HCT116 (cell line): ENCODE results near the gene PBX1. TPM values are rescaled to one million over a fixed set of nuclear protein-coding genes. Genes with fewer than 3 reads are reported as not detected.

Experiments
- ATAC-seq: fragments of 200-7000 bp; cut with Tn5 transposase; 2 replicates; pipeline ENCODE4 v1.9.1; 2020; ENCODE audit warnings: mild to moderate bottlenecking, moderate library complexity
- BruUV-seq: library from RNA; stranded (reverse); fragments of 400-500 nt; replicated peaks from 2 replicates; lab custom pipeline; 2021; lab: Mats Ljungman, UMichigan
- CTCF ChIA-PET: fragments of 300-600 bp; sonication (Branson Sonifier 250); formaldehyde crosslinking; loops from one replicate; lab custom pipeline; 2021; ENCODE audit warnings: antibody characterized with exemption; lab: Charles Lee
- POLR2A ChIA-PET: fragments of 300-600, 350-600 bp; sonication (Branson Sonifier 250); formaldehyde crosslinking; loops from one replicate; lab custom pipeline; 2021; ENCODE audit warnings: antibody characterized with exemption; lab: Charles Lee
- RAD21 ChIA-PET, 2 experiments: fragments of 300-600 bp; sonication (Branson Sonifier 250); formaldehyde crosslinking; loops; one replicate each; lab custom pipeline; 2023; ENCODE audit warnings: low total read pairs in 2 of 2; ENCODE audit not compliant: uncharacterized antibody in 2 of 2, unreplicated experiment in 2 of 2, low non-redundant PET in 1 of 2; lab: Charles Lee
- DNase-seq: peaks from one replicate; pipeline ENCODE4 v3.0.0-alpha.2; 2010; ENCODE audit warnings: low read depth, low spot score
- H2AFZ ChIP-seq: fragments of 200-600 bp; shearing (Covaris generic), sonication (generic); 2 replicates; pipeline ENCODE4 v1.6.1; 2017; ENCODE audit warnings: low read depth, mixed run types, mixed read lengths, antibody characterized with exemption, low read length; ENCODE audit not compliant: poor library complexity, severe bottlenecking
- H3K27ac ChIP-seq: 2 replicates; pipeline ENCODE4 v1.5.1; 2012; ENCODE audit warnings: low read depth, low read length
- H3K27me3 ChIP-seq: fragments of 200-600 bp; sonication (generic); 2 replicates; pipeline ENCODE4 v1.6.1; 2016; ENCODE audit warnings: mixed run types, low read length, mixed read lengths; ENCODE audit not compliant: insufficient read depth
- H3K36me3 ChIP-seq, 2 experiments: fragments of 200-500 bp in 1 of 2; fragments of 200-600 bp in 1 of 2; sonication (Bioruptor generic) in 1 of 2; sonication (generic) in 1 of 2; 2 replicates each; pipeline versions ENCODE4 v1.5.1 to v1.6.1; 2014 to 2016; ENCODE audit warnings: low read length in 2 of 2, inconsistent platforms in 1 of 2, mixed read lengths in 1 of 2, mixed run types in 1 of 2; ENCODE audit not compliant: insufficient read depth in 2 of 2, control insufficient read depth in 1 of 2
- H3K4me1 ChIP-seq, 2 experiments: fragments of 200-600 bp in 1 of 2; sonication (generic) in 1 of 2; 2 replicates each; pipeline versions ENCODE4 v1.5.1 to v1.6.1; 2012 to 2017; ENCODE audit warnings: low read length in 2 of 2, inconsistent platforms in 1 of 2, mild to moderate bottlenecking in 1 of 2, mixed read lengths in 1 of 2, mixed run types in 1 of 2, moderate library complexity in 1 of 2; ENCODE audit not compliant: insufficient read depth in 2 of 2, control insufficient read depth in 1 of 2
- H3K4me2 ChIP-seq: fragments of 200-600 bp; sonication (generic); 2 replicates; pipeline ENCODE4 v1.6.1; 2017; ENCODE audit warnings: mixed run types, low read length, mixed read lengths
- H3K4me3 ChIP-seq, 2 experiments: fragments of 200-600 bp in 1 of 2; sonication (generic) in 1 of 2; replicated peaks in 1 of 2; 2 replicates each; pipeline ENCODE4 v1.5.1; 2011 to 2016; ENCODE audit warnings: low read length in 2 of 2, control low read depth in 1 of 2, low read depth in 1 of 2, mild to moderate bottlenecking in 1 of 2, mixed read lengths in 1 of 2, mixed run types in 1 of 2
- H3K79me2 ChIP-seq: fragments of 200-600 bp; sonication (generic); 2 replicates; pipeline ENCODE4 v1.6.1; 2017; ENCODE audit warnings: mild to moderate bottlenecking, mixed run types, low read length, moderate library complexity, mixed read lengths; ENCODE audit not compliant: insufficient read depth
- H3K9ac ChIP-seq: fragments of 200-600 bp; sonication (generic); 2 replicates; pipeline ENCODE4 v1.6.1; 2016; ENCODE audit warnings: low read length, mixed read lengths
- H3K9me2 ChIP-seq: fragments of 200-600 bp; sonication (generic), shearing (Covaris generic); 2 replicates; pipeline ENCODE4 v1.6.1; 2017; ENCODE audit warnings: mixed run types, mild to moderate bottlenecking, moderate library complexity; ENCODE audit not compliant: insufficient read depth
- H3K9me3 ChIP-seq, 2 experiments: fragments of 200-500 bp in 1 of 2; fragments of 200-600 bp in 1 of 2; sonication (Bioruptor generic) in 1 of 2; sonication (generic) in 1 of 2; 2 replicates each; pipeline ENCODE4 v1.6.1; 2014 to 2017; ENCODE audit warnings: low read length in 2 of 2, mixed read lengths in 2 of 2, inconsistent platforms in 1 of 2, low read depth in 1 of 2, mild to moderate bottlenecking in 1 of 2, mixed run types in 1 of 2, moderate library complexity in 1 of 2; ENCODE audit not compliant: control insufficient read depth in 1 of 2, insufficient read depth in 1 of 2
- H4K20me1 ChIP-seq: fragments of 200-600 bp; sonication (generic), shearing (Covaris generic); 2 replicates; pipeline ENCODE4 v1.6.1; 2017; ENCODE audit warnings: mixed run types, mild to moderate bottlenecking, moderate library complexity; ENCODE audit not compliant: insufficient read depth
- EGR1 ChIP-seq: IDR thresholded peaks from 2 replicates; pipeline ENCODE4 v1.6.1; 2012; ENCODE audit warnings: low read depth
- EZH2phosphoT487 ChIP-seq: fragments of 200-600 bp; IDR thresholded peaks from 2 replicates; pipeline ENCODE4 v1.6.1; 2018; ENCODE audit warnings: antibody characterized with exemption, borderline replicate concordance
- JUND ChIP-seq: IDR thresholded peaks from 2 replicates; pipeline ENCODE4 v1.6.1; 2012
- MAX ChIP-seq: IDR thresholded peaks from 2 replicates; pipeline ENCODE4 v1.6.1; 2012
- YY1 ChIP-seq: IDR thresholded peaks from 2 replicates; pipeline ENCODE4 v1.6.1; 2011; ENCODE audit warnings: low read length, low read depth, moderate library complexity, mild to moderate bottlenecking; ENCODE audit not compliant: insufficient replicate concordance; ENCODE audit errors: extremely low read depth
- ZBTB33 ChIP-seq: IDR thresholded peaks from 2 replicates; pipeline ENCODE4 v1.6.1; 2011; ENCODE audit warnings: mild to moderate bottlenecking, low read length, moderate library complexity; ENCODE audit not compliant: insufficient replicate concordance; ENCODE audit errors: extremely low read depth
- ZNF274 ChIP-seq: fragments of 200-500 bp; sonication (Bioruptor generic); IDR thresholded peaks from 2 replicates; pipeline ENCODE4 v1.6.1; 2014; ENCODE audit warnings: mild to moderate bottlenecking, low read depth, low read length, inconsistent platforms
- intact Hi-C: fragments of 100-400 bp; cut with micrococcal nuclease; formaldehyde crosslinking; loops from 2 replicates; pipeline ENCODE4 v1.10.0; 2022
- total RNA-seq: library from RNA; stranded (reverse); gene quantifications from one replicate; pipeline ENCODE4 v1.2.1, GENCODE V29; 2021; ENCODE audit not compliant: unreplicated experiment
- TF ChIP-seq, protein P1 (sequence below): IDR thresholded peaks from 2 replicates; pipeline ENCODE4 v1.6.1; 2012; ENCODE audit warnings: low read depth

The PBX1 gene
- total RNA-seq, 1 experiment from 2014 or later: 29.6 TPM

- H3K9me2 ChIP-seq: no peaks in the 10 kb centered on the region
- peaks cover 7 to 15% of the 10 kb centered on the region in 2 experiments; a peak in 3 of 4 replicates for H3K4me1 ChIP-seq
- no peaks in the 10 kb centered on the region for H3K79me2 ChIP-seq
- DNase-seq (no peak), ATAC-seq (no peak)
- no peaks in the 10 kb centered on the region; the same call in 1 of the 2 replicates for H3K27me3 ChIP-seq
- no peaks in the 10 kb centered on the region for H4K20me1 ChIP-seq
- BruUV-seq: no TSS peak
- H3K4me3 ChIP-seq: no peak overlapping the region
- no peaks in the 10 kb centered on the region for H3K9me3 ChIP-seq
- CTCF ChIA-PET: no interaction called here
- H3K9ac ChIP-seq: no peak overlapping the region
- POLR2A ChIA-PET: no interaction called here
- TF ChIP-seq MAX (no peak), YY1 (no peak), EGR1 (no peak), JUND (no peak)
- no peak overlapping the region for H3K4me2 ChIP-seq
- intact Hi-C loops: no loop called here
- H3K36me3 ChIP-seq: no peaks in the 10 kb centered on the region
- no peak overlapping the region for H2AFZ ChIP-seq
- RAD21 ChIA-PET: no interaction called here
- H3K27ac ChIP-seq: no peak overlapping the region
These were observed 31.6 kb downstream of the PBX1 start for GRCh38 chr1:164590592-164590991.

GRCh38 chr1:164591858-164592257 lies 32.9 kb downstream of the PBX1 start:
- intact Hi-C loops: no loop called here
- Histone ChIP-seq H4K20me1 (no peaks in the 10 kb centered on the region), H3K9me3 (no peaks in the 10 kb centered on the region), H3K27me3 (no peaks in the 10 kb centered on the region; the same call in 1 of the 2 replicates), H3K4me3 (no peak overlapping the region), H3K9me2 (no peaks in the 10 kb centered on the region), H2AFZ (no peak overlapping the region), H3K9ac (no peak overlapping the region), H3K79me2 (no peaks in the 10 kb centered on the region), H3K4me2 (no peak overlapping the region), H3K4me1 (peaks cover 7 to 15% of the 10 kb centered on the region in 2 experiments; a peak in 3 of 4 replicates), H3K36me3 (no peaks in the 10 kb centered on the region), H3K27ac (no peak overlapping the region)
- ChIA-PET RAD21 (no interaction called here), POLR2A (no interaction called here), CTCF (no interaction called here)
- TF ChIP-seq ZNF274: no peak
- TF ChIP-seq ZBTB33: no peak
- TF ChIP-seq EZH2phosphoT487: no peak
- TF ChIP-seq, protein P1, sequence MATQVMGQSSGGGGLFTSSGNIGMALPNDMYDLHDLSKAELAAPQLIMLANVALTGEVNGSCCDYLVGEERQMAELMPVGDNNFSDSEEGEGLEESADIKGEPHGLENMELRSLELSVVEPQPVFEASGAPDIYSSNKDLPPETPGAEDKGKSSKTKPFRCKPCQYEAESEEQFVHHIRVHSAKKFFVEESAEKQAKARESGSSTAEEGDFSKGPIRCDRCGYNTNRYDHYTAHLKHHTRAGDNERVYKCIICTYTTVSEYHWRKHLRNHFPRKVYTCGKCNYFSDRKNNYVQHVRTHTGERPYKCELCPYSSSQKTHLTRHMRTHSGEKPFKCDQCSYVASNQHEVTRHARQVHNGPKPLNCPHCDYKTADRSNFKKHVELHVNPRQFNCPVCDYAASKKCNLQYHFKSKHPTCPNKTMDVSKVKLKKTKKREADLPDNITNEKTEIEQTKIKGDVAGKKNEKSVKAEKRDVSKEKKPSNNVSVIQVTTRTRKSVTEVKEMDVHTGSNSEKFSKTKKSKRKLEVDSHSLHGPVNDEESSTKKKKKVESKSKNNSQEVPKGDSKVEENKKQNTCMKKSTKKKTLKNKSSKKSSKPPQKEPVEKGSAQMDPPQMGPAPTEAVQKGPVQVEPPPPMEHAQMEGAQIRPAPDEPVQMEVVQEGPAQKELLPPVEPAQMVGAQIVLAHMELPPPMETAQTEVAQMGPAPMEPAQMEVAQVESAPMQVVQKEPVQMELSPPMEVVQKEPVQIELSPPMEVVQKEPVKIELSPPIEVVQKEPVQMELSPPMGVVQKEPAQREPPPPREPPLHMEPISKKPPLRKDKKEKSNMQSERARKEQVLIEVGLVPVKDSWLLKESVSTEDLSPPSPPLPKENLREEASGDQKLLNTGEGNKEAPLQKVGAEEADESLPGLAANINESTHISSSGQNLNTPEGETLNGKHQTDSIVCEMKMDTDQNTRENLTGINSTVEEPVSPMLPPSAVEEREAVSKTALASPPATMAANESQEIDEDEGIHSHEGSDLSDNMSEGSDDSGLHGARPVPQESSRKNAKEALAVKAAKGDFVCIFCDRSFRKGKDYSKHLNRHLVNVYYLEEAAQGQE: no peak
- no peak for ATAC-seq
- DNase-seq: no peak
- BruUV-seq: no TSS peak
